Panc1 (cell line): ENCODE results near the gene ATM.

Experiments
- CTCF ChIP-seq: fragments of 450-650 bp; IDR thresholded peaks from 2 replicates; pipeline ENCODE4 v1.5.1; 2017; ENCODE audit warnings: mild to moderate bottlenecking
- POLR2AphosphoS5 ChIP-seq: IDR thresholded peaks from 2 replicates; pipeline ENCODE4 v1.6.1; 2012; ENCODE audit warnings: mild to moderate bottlenecking, low read depth, low read length, moderate library complexity
- SIN3A ChIP-seq: IDR thresholded peaks from 2 replicates; pipeline ENCODE4 v1.6.1; 2012; ENCODE audit warnings: low read depth, mild to moderate bottlenecking, low read length, moderate library complexity, borderline replicate concordance; ENCODE audit not compliant: insufficient read depth
- TCF7L2 ChIP-seq: IDR thresholded peaks from 2 replicates; pipeline ENCODE4 v1.6.1; 2011; ENCODE audit warnings: mild to moderate bottlenecking, low read depth, low read length, inconsistent platforms
- TF ChIP-seq, protein P1 (sequence below), 2 experiments: IDR thresholded peaks; 2 replicates each; pipeline ENCODE4 v1.6.1; 2011 to 2012; ENCODE audit warnings: low read depth in 2 of 2, control low read depth in 1 of 2, low read length in 1 of 2, mild to moderate bottlenecking in 1 of 2, moderate library complexity in 1 of 2; ENCODE audit not compliant: insufficient read depth in 1 of 2

GRCh38 chr11:108221371-108221770 lies 1.5 kb upstream of the ATM start:
- TF ChIP-seq CTCF = no peak
- TF ChIP-seq, protein P1, sequence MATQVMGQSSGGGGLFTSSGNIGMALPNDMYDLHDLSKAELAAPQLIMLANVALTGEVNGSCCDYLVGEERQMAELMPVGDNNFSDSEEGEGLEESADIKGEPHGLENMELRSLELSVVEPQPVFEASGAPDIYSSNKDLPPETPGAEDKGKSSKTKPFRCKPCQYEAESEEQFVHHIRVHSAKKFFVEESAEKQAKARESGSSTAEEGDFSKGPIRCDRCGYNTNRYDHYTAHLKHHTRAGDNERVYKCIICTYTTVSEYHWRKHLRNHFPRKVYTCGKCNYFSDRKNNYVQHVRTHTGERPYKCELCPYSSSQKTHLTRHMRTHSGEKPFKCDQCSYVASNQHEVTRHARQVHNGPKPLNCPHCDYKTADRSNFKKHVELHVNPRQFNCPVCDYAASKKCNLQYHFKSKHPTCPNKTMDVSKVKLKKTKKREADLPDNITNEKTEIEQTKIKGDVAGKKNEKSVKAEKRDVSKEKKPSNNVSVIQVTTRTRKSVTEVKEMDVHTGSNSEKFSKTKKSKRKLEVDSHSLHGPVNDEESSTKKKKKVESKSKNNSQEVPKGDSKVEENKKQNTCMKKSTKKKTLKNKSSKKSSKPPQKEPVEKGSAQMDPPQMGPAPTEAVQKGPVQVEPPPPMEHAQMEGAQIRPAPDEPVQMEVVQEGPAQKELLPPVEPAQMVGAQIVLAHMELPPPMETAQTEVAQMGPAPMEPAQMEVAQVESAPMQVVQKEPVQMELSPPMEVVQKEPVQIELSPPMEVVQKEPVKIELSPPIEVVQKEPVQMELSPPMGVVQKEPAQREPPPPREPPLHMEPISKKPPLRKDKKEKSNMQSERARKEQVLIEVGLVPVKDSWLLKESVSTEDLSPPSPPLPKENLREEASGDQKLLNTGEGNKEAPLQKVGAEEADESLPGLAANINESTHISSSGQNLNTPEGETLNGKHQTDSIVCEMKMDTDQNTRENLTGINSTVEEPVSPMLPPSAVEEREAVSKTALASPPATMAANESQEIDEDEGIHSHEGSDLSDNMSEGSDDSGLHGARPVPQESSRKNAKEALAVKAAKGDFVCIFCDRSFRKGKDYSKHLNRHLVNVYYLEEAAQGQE (IDR thresholded peaks at IDR 0.05; ENCODE audit: insufficient read depth in 1 of 2, low read depth in 2 of 2, low read length in 1 of 2) = no peak
- no peak for TF ChIP-seq TCF7L2
- no peak for TF ChIP-seq POLR2AphosphoS5
- no peak for TF ChIP-seq SIN3A
